OCI-LY1 (cell line): ENCODE measurements around the gene BSCL2.

Source experiments
- EZH2 ChIP-seq: fragments of 200-600 bp; sonication (generic), shearing (Covaris generic); IDR thresholded peaks from 2 replicates; pipeline ENCODE4 v1.8.0; 2017; ENCODE audit warnings: borderline replicate concordance, mixed run types, mild to moderate bottlenecking, antibody characterized with exemption, low read length, moderate library complexity, mixed read lengths
- TF ChIP-seq, protein P1 (sequence below): fragments of 200-600 bp; sonication (generic), shearing (Covaris generic); IDR thresholded peaks from 2 replicates; pipeline ENCODE4 v1.5.1; 2017; ENCODE audit warnings: mild to moderate bottlenecking, antibody characterized with exemption, low read length, moderate library complexity, mixed read lengths

DNA sequence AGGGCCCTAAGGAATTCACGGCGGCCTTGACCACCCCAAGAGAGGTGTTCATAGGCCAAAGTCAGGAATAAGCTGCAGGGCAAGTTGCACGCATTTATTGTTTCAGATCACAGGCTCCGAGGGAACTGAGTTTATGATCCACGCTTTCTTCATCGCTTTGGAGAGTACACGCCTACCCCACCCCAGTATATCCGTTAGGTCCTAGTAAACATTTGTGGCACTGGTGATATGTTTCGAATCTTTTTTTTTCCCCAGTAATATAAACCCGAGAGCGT, 61.6 kb downstream of the BSCL2 start:
- TF ChIP-seq, protein P1, sequence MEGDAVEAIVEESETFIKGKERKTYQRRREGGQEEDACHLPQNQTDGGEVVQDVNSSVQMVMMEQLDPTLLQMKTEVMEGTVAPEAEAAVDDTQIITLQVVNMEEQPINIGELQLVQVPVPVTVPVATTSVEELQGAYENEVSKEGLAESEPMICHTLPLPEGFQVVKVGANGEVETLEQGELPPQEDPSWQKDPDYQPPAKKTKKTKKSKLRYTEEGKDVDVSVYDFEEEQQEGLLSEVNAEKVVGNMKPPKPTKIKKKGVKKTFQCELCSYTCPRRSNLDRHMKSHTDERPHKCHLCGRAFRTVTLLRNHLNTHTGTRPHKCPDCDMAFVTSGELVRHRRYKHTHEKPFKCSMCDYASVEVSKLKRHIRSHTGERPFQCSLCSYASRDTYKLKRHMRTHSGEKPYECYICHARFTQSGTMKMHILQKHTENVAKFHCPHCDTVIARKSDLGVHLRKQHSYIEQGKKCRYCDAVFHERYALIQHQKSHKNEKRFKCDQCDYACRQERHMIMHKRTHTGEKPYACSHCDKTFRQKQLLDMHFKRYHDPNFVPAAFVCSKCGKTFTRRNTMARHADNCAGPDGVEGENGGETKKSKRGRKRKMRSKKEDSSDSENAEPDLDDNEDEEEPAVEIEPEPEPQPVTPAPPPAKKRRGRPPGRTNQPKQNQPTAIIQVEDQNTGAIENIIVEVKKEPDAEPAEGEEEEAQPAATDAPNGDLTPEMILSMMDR: no peak
- TF ChIP-seq EZH2: no peak
